Epithelial cell of esophagus (primary cell): ENCODE measurements around the gene DSCAML1.

ENCODE experiments used
- DNase-seq: peaks from one replicate; pipeline ENCODE4 v3.0.0; 2010; ENCODE audit warnings: low read depth
- H3K4me3 ChIP-seq: 2 replicates; pipeline ENCODE4 v1.5.1; 2011; ENCODE audit warnings: mild to moderate bottlenecking, low read length, control low read depth
- TF ChIP-seq, protein P1 (sequence below): IDR thresholded peaks from 2 replicates; pipeline ENCODE4 v1.5.1; 2011; ENCODE audit warnings: low read depth, mild to moderate bottlenecking, low read length, control low read depth, inconsistent platforms; ENCODE audit not compliant: insufficient read depth; ENCODE audit errors: missing control alignments

The DSCAML1 gene

DNA sequence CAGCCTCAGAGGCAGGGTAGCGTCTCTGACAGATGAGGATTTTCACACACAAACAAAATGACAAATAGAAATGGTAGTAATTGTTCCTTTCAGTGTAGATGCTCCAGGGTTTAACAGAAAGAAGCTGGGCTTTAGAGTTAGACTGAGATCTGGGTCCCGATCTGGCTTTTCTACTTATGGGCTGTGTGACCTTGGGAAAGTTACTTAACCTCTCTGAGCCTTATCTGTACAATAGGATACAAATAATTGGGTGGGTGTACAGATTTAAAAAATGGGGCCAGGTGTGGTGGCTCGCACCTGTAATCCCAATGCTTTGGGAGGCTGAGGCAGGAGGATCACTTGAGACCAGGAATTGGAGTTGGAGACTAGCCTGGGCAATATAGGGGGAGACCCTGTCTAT lies 264.4 kb downstream of the DSCAML1 start:
- TF ChIP-seq, protein P1, sequence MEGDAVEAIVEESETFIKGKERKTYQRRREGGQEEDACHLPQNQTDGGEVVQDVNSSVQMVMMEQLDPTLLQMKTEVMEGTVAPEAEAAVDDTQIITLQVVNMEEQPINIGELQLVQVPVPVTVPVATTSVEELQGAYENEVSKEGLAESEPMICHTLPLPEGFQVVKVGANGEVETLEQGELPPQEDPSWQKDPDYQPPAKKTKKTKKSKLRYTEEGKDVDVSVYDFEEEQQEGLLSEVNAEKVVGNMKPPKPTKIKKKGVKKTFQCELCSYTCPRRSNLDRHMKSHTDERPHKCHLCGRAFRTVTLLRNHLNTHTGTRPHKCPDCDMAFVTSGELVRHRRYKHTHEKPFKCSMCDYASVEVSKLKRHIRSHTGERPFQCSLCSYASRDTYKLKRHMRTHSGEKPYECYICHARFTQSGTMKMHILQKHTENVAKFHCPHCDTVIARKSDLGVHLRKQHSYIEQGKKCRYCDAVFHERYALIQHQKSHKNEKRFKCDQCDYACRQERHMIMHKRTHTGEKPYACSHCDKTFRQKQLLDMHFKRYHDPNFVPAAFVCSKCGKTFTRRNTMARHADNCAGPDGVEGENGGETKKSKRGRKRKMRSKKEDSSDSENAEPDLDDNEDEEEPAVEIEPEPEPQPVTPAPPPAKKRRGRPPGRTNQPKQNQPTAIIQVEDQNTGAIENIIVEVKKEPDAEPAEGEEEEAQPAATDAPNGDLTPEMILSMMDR = no peak
- DNase-seq = no peak
- H3K4me3 ChIP-seq = no peak overlapping the region

DNA sequence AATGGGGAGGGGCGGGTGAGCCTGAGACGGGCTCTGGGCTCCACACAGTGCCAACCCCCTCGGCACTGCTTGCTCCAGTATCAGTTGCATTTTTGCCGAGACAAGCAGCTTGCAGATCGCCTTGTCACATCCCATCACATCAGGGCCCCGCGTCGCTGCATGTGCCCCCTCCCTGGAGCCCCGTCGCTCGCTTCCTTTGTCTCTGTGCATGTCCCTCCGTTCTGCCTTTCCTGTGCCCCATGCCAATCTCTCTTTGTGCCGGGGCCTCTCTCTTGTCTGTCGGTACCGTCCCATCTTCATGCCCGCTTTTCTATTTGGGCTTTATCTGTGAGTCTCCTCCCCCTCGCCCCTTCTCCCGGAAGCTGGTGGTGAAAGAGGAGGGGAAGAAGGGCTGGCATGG lies 267.2 kb downstream of the DSCAML1 start:
- DNase-seq = no peak
- no peak overlapping the region for H3K4me3 ChIP-seq
- TF ChIP-seq, protein P1 = no peak

DNA sequence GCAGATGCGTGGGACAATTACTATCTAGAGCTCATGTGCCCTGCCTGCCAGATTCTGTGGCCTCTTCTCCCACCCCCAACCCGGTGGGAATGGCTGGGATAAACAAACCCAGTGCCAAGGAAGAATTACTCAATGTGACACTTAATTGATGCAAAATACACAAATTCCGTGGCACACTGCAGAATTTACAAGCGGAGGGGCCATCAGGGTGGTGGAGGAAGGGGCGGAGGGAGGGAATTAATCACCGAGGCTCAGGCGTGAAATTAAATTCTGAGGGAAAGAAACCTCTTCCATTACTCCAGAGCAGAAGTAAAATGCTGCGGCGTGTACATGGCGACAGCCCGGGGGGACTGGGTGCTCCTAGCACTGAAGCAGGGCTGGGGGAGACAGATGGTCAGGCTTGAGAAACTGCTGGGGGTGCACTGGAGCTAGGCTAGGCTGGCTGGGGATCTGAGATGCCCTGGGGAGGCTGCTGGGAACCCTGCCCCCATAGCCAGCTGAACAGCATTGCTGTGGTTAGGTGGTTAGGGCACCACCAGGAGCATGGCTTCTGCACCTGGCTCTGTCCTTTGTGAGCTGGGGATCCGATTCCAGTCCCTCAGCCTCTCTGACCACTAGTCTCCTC lies 268.8 kb downstream of the DSCAML1 start:
- TF ChIP-seq, protein P1 = no peak
- H3K4me3 ChIP-seq = no peak overlapping the region
- no peak for DNase-seq

DNA sequence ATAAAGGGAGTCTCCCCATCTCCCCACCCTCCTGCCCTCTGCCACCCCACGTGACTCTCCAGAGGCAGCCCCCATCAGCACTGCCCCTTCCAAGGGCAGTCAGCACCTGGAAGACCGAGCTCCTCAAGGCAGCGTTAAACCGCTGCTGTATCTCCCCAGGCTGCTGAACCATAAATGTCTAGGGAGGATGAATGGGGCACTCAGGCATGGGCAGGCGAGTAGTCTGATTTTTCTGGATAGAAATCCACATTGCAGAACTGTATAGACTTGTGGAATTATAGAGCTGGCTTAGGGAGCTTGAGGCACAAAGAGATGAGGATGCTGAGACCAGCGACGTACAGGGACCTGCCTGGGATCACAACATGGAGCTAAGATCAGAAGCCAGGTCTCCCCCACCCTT lies 269.7 kb downstream of the DSCAML1 start:
- H3K4me3 ChIP-seq = no peak overlapping the region
- TF ChIP-seq, protein P1 = no peak
- no peak for DNase-seq

DNA sequence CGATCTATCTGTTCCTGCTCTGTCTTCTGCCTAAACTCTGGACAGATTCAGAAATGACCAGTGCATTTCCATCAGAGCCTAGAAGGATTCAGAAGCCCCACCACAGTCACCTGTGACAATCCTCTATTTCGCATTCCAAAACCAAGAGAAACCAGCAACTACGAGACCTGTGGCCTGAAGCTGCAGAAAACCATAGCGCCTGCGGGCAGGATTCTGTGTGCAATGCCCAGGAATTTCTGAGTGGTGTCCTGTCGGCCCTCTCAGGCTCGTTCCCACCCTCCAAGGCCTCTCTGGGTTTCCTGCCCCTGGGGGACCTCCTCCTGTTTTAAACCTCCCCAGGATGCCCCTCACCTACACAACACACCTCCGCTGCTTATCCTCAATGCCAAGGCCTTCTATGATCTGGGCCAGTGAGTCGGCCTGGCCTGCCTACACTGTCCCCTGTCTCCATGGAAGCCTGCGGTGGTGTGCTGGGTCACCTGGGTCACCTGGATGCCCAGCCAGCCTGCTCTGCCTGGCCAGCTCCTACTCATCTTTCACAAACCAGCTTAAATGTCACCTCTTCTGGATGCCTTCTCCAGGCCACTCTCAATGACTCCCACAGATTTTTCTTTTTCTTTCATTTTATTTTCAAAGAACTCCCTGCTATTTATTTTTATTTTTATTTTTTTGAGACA lies 271.0 kb downstream of the DSCAML1 start:
- DNase-seq = no peak
- no peak overlapping the region for H3K4me3 ChIP-seq
- TF ChIP-seq, protein P1 = no peak

DNA sequence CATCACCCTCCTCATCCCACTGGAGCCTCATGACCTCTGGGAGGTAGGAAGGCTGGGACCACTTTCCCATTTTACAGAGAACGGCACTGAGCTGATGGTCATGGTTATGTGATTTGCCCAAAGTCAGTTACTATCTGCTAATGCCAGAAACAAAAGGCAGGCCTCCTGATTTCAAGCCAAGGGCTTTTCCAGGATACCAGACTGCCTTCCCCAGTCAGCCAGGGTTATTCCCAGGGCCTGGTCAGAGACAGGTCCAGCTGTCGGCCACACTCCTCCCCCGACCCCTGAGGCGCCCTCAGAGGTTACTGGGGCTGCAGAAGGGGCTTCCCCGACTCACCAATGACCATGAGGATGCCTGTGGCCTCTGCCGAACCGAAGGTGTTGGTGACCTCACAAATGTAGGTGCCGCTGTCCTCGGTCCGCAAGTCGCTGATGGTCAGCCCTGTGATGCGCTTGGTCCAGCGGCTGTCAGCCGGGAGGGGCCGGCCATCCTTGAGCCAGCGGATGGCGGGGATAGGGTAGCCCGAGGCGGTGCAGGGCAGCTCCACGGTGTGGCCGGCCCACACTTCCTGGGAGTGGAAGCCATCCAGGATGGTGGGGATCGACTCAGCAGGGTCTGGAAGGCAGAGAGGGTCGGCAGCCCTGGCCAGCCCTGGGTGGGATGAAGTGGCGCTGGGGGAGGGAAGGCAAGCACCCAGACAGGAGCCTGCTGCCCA lies 272.4 kb downstream of the DSCAML1 start:
- DNase-seq = no peak
- TF ChIP-seq, protein P1 = no peak

More for the DNA sequence above, 272.4 kb downstream of the DSCAML1 start:
- no peak overlapping the region for H3K4me3 ChIP-seq
